Brain microvascular endothelial cell (primary cell): ENCODE data around the gene TCEAL5.

Source experiments
- DNase-seq: peaks from one replicate; pipeline ENCODE4 v3.0.0-alpha.2; 2020
- H3K27ac ChIP-seq: fragments of 250-450 bp; sonication (Bioruptor Pico); 2 replicates; pipeline ENCODE4 v1.5.1; 2020; ENCODE audit warnings: mild to moderate bottlenecking, moderate library complexity
- H3K27me3 ChIP-seq: fragments of 250-450 bp; sonication (Bioruptor Pico); replicated peaks from 2 replicates; pipeline ENCODE4 v1.5.1; 2020; ENCODE audit warnings: mild to moderate bottlenecking
- H3K36me3 ChIP-seq: fragments of 250-450 bp; sonication (Bioruptor Pico); replicated peaks from 2 replicates; pipeline ENCODE4 v1.5.1; 2020; ENCODE audit warnings: mild to moderate bottlenecking
- H3K4me3 ChIP-seq: 2 replicates; pipeline ENCODE4 v1.5.1; 2011; ENCODE audit warnings: low read depth, mild to moderate bottlenecking, control low read depth, low read length, moderate library complexity
- CTCF ChIP-seq: IDR thresholded peaks from 2 replicates; pipeline ENCODE4 v1.5.1; 2011; ENCODE audit warnings: low read depth, mild to moderate bottlenecking, moderate library complexity, low read length, control low read depth, inconsistent platforms; ENCODE audit errors: missing control alignments
- in situ Hi-C: cut with HindIII; loops from 2 replicates; pipeline ENCODE4 v1.10.0; 2017; ENCODE audit warnings: low sequenced_read_pairs, low pct_ligation_motif_present

Gene TCEAL5

GRCh38 chrX:103293118-103293517 lies 16.6 kb upstream of the TCEAL5 start:
- in situ Hi-C loops, result no loop called here
- no peak overlapping the region for H3K27ac ChIP-seq
- no peak for DNase-seq
- H3K27me3 ChIP-seq, result no peaks in the 10 kb centered on the region
- no peaks in the 10 kb centered on the region for H3K36me3 ChIP-seq
- no peak for TF ChIP-seq CTCF
- H3K4me3 ChIP-seq, result no peak overlapping the region

GRCh38 chrX:103279624-103280023 lies 3.1 kb upstream of the TCEAL5 start:
- Histone ChIP-seq H3K36me3 (no peaks in the 10 kb centered on the region), H3K27me3 (peaks cover 3% of the 10 kb centered on the region), H3K27ac (no peak overlapping the region), H3K4me3 (no peak overlapping the region)
- in situ Hi-C loops, result no loop called here
- DNase-seq, result no peak
- no peak for TF ChIP-seq CTCF

GRCh38 chrX:103275947-103276567 lies 493 bp downstream of the TCEAL5 start:
- Histone ChIP-seq H3K4me3 (no peak overlapping the region), H3K27me3 (peaks cover 3% of the 10 kb centered on the region), H3K36me3 (no peaks in the 10 kb centered on the region), H3K27ac (no peak overlapping the region)
- no peak for TF ChIP-seq CTCF
- no peak for DNase-seq
- in situ Hi-C loops, result no loop called here

GRCh38 chrX:103274284-103274683 lies 2.3 kb downstream of the TCEAL5 start:
- Histone ChIP-seq H3K4me3 (no peak overlapping the region), H3K27ac (no peak overlapping the region), H3K36me3 (no peaks in the 10 kb centered on the region), H3K27me3 (peaks cover 3% of the 10 kb centered on the region)
- no peak for DNase-seq
- no peak for TF ChIP-seq CTCF
- in situ Hi-C loops, result no loop called here

GRCh38 chrX:103258275-103258674 lies 18.3 kb downstream of the TCEAL5 start:
- Histone ChIP-seq H3K27ac (no peak overlapping the region), H3K4me3 (no peak overlapping the region), H3K36me3 (no peaks in the 10 kb centered on the region), H3K27me3 (no peaks in the 10 kb centered on the region)
- no peak for DNase-seq
- TF ChIP-seq CTCF, result no peak
- in situ Hi-C loops, result no loop called here

GRCh38 chrX:103256651-103257050 lies 19.9 kb downstream of the TCEAL5 start:
- H3K36me3 ChIP-seq, result no peaks in the 10 kb centered on the region
- in situ Hi-C loops, result no loop called here
- H3K27ac ChIP-seq, result no peak overlapping the region
- no peak for DNase-seq
- TF ChIP-seq CTCF, result no peak
- no peak overlapping the region for H3K4me3 ChIP-seq
- H3K27me3 ChIP-seq, result no peaks in the 10 kb centered on the region
